Panc1 (cell line): ENCODE measurements around the gene LTBP3. TPM values are rescaled to one million over a fixed set of nuclear protein-coding genes. Genes with fewer than 3 reads are reported as not detected.

Experiments used
- ATAC-seq: fragments of 200-7000 bp; cut with Tn5 transposase; 2 replicates; pipeline ENCODE4 v1.9.1; 2020; ENCODE audit warnings: mild to moderate bottlenecking, moderate library complexity
- BruUV-seq: library from RNA; stranded (reverse); fragments of 400-500 nt; replicated peaks from 2 replicates; lab custom pipeline; 2021; lab: Mats Ljungman, UMichigan
- CTCF ChIA-PET: fragments of 300-600 bp; sonication (Branson Sonifier 250); formaldehyde crosslinking; loops from one replicate; lab custom pipeline; 2022; ENCODE audit warnings: antibody characterized with exemption; lab: Charles Lee
- POLR2A ChIA-PET: fragments of 300-600 bp; sonication (Branson Sonifier 250); formaldehyde crosslinking; loops from one replicate; lab custom pipeline; 2022; ENCODE audit warnings: antibody characterized with exemption; lab: Charles Lee
- DNase-seq: peaks from one replicate; pipeline ENCODE4 v3.0.0-alpha.2; 2010; ENCODE audit warnings: low read depth, low spot score
- H3K27ac ChIP-seq: 2 replicates; pipeline ENCODE4 v1.5.1; 2011; ENCODE audit warnings: mild to moderate bottlenecking, low read length, inconsistent platforms
- H3K27me3 ChIP-seq: fragments of 200-500 bp; sonication (Bioruptor generic); 2 replicates; pipeline ENCODE4 v1.6.0; 2014; ENCODE audit warnings: low read length, inconsistent platforms; ENCODE audit not compliant: control insufficient read depth, insufficient read depth
- H3K36me3 ChIP-seq: fragments of 200-500 bp; sonication (Bioruptor generic); 2 replicates; pipeline ENCODE4 v1.5.1; 2014; ENCODE audit warnings: inconsistent platforms, mild to moderate bottlenecking, low read length, moderate library complexity; ENCODE audit not compliant: control insufficient read depth, insufficient read depth
- H3K4me1 ChIP-seq: 2 replicates; pipeline ENCODE4 v1.5.1; 2011; ENCODE audit warnings: inconsistent platforms, mild to moderate bottlenecking, low read length, moderate library complexity; ENCODE audit not compliant: control insufficient read depth, insufficient read depth
- H3K4me3 ChIP-seq, 2 experiments: 2 replicates each; pipeline ENCODE4 v1.5.1; 2011 to 2012; ENCODE audit warnings: low read depth in 2 of 2, low read length in 2 of 2, mild to moderate bottlenecking in 2 of 2, inconsistent platforms in 1 of 2, moderate library complexity in 1 of 2
- H3K9me3 ChIP-seq: fragments of 200-500 bp; sonication (Bioruptor generic); 2 replicates; pipeline ENCODE4 v1.5.1; 2014; ENCODE audit warnings: low read depth, mild to moderate bottlenecking, inconsistent platforms, low read length, moderate library complexity; ENCODE audit not compliant: control insufficient read depth, insufficient read depth
- CTCF ChIP-seq: fragments of 450-650 bp; IDR thresholded peaks from 2 replicates; pipeline ENCODE4 v1.5.1; 2017; ENCODE audit warnings: mild to moderate bottlenecking
- POLR2AphosphoS5 ChIP-seq: IDR thresholded peaks from 2 replicates; pipeline ENCODE4 v1.6.1; 2012; ENCODE audit warnings: mild to moderate bottlenecking, low read depth, low read length, moderate library complexity
- REST ChIP-seq, 2 experiments: IDR thresholded peaks; 2 replicates each; pipeline ENCODE4 v1.6.1; 2011 to 2012; ENCODE audit warnings: low read depth in 2 of 2, control low read depth in 1 of 2, low read length in 1 of 2, mild to moderate bottlenecking in 1 of 2, moderate library complexity in 1 of 2; ENCODE audit not compliant: insufficient read depth in 1 of 2
- SIN3A ChIP-seq: IDR thresholded peaks from 2 replicates; pipeline ENCODE4 v1.6.1; 2012; ENCODE audit warnings: low read depth, mild to moderate bottlenecking, low read length, moderate library complexity, borderline replicate concordance; ENCODE audit not compliant: insufficient read depth
- TCF7L2 ChIP-seq: IDR thresholded peaks from 2 replicates; pipeline ENCODE4 v1.6.1; 2011; ENCODE audit warnings: mild to moderate bottlenecking, low read depth, low read length, inconsistent platforms
- in situ Hi-C: cut with HindIII; loops from 2 replicates; pipeline ENCODE4 v1.10.0; 2016; ENCODE audit warnings: low sequenced_read_pairs, low pct_unique_long_range_greater_than_20kb
- intact Hi-C: fragments of 100-400 bp; cut with micrococcal nuclease; formaldehyde crosslinking; loops from one replicate; pipeline ENCODE4 v1.10.0; 2022; ENCODE audit not compliant: unreplicated experiment
- total RNA-seq: library from RNA; stranded (reverse); gene quantifications from one replicate; pipeline ENCODE4 v1.2.1, GENCODE V29; 2021; ENCODE audit not compliant: unreplicated experiment

Gene LTBP3
- total RNA-seq, 1 experiment from 2014 or later: 133 TPM

- ChIA-PET POLR2A (no interaction called here), CTCF (interaction anchor here (0.5 to 2.2 kb wide), 4 partner anchors 11 to 726 kb away, joined by 3 to 7 read pairs (median 4); no protein-coding TSS in a partner anchor)
- in situ Hi-C loops: no loop called here
- intact Hi-C loops: loop anchor here (2.0 kb wide), 1 partner anchor 38 kb away; the partner anchor contains the start of genes MAP3K11 and PCNX3
- Histone ChIP-seq H3K4me1 (peaks cover 45% of the 10 kb centered on the region), H3K27ac (peak overlapping the region; percentile 94), H3K27me3 (no peaks in the 10 kb centered on the region), H3K9me3 (no peaks in the 10 kb centered on the region), H3K4me3 (peak overlapping the region; percentile 80 to 93), H3K36me3 (no peaks in the 10 kb centered on the region; the same call in 1 of the 2 replicates)
- BruUV-seq: no TSS peak
- ATAC-seq: no peak
- DNase-seq: no peak
- TF ChIP-seq POLR2AphosphoS5: no peak
- no peak for TF ChIP-seq REST (IDR thresholded peaks at IDR 0.05; ENCODE audit: insufficient read depth in 1 of 2, low read depth in 2 of 2, low read length in 1 of 2)
- no peak for TF ChIP-seq TCF7L2
- TF ChIP-seq SIN3A: no peak
- TF ChIP-seq CTCF: no peak
Observed at GRCh38 chr11:65576232-65576866, 18.2 kb upstream of the LTBP3 start.

DNA sequence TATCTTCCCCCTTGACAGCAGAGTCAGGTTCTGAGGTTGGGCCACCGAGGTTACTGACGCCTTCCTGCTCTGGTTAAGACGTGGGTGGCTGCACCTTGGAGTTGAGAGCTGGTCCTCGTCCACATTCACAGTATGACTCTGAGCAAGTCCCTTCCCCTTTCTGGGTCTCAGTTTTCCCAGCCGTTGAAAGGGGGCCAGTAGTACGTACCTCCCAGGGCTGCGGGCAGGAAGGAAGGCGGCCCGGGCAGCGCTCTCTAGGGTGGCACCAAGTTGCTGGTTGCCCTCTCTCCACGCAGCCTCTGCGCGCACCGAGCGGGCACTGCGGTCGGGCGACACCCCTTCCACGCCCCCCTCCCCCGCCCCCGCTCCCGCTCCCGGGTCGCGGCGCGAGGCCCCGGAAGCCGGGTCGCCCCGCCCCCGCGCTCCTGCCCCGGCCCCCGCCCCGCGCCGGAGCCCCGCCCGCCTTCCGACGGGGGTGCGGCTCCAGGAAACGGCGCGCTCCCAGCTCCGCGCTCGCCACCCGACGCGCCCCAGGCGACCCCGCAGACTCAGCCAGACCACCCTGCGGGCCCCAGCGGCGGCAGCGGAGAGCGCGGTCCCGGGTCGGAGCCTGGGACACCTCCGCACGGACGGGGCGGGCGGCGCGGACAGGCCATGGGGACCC, 17.5 kb upstream of the LTBP3 start, which contains the start of gene EHBP1L1:
EHBP1L1 (plus strand) TSS at position 486 of the 664 bp plus-strand sequence. CDS start 250 bp downstream, outside the sequence.
- no peaks in the 10 kb centered on the region for H3K9me3 ChIP-seq
- H3K4me3 ChIP-seq: peak within 1 kb of the TSS; percentile 82 to 93
- CTCF ChIA-PET: interaction anchor here (0.5 to 2.2 kb wide), 4 partner anchors 12 to 727 kb away, joined by 3 to 7 read pairs (median 4); no protein-coding TSS in a partner anchor
- intact Hi-C loops (loop anchor here (2.0 kb wide), 1 partner anchor 39 kb away; the partner anchor contains the start of genes MAP3K11 and PCNX3), in situ Hi-C loops (no loop called here)
- TF ChIP-seq POLR2AphosphoS5: no peak
- TF ChIP-seq SIN3A: no peak
- TF ChIP-seq REST (IDR thresholded peaks at IDR 0.05; ENCODE audit: insufficient read depth in 1 of 2, low read depth in 2 of 2, low read length in 1 of 2): no peak
- TF ChIP-seq TCF7L2: no peak
- no peak for TF ChIP-seq CTCF
- peak within 1 kb of the TSS; percentile 99 for H3K27ac ChIP-seq
- no TSS peak for BruUV-seq
- POLR2A ChIA-PET: interaction anchor here (0.5 kb wide), 1 partner anchor 57 kb away, joined by 3 read pairs; no protein-coding TSS in a partner anchor
- no peaks in the 10 kb centered on the region for H3K27me3 ChIP-seq
- ATAC-seq (peak; percentile 26), DNase-seq (no peak)
- peaks cover 50% of the 10 kb centered on the region for H3K4me1 ChIP-seq
- no peaks in the 10 kb centered on the region; the same call in 1 of the 2 replicates for H3K36me3 ChIP-seq
